Measurements from ENCODE around the gene CR1. TPM values are rescaled to one million over a fixed set of nuclear protein-coding genes. Genes with fewer than 3 reads are reported as not detected.

CR1 gene
- total RNA-seq = not detected in 2 replicates

GRCh38 chr1:207495801-207496792, at the start of gene CR1:
Gene CR1 (plus strand): TSS chr1:207496157. CDS start chr1:207496268, 111 bp downstream.

GRCh38 chr1:207454046-207454964, 41.7 kb upstream of the CR1 start, which contains the start of gene CR2:
Gene CR2 (plus strand): TSS chr1:207454328. CDS start chr1:207454419, 91 bp downstream.

GRCh38 chr1:207644852-207645634, 149.1 kb downstream of the CR1 start, which contains the start of gene CR1L:
Gene CR1L (plus strand): TSS chr1:207645133. CDS start chr1:207645234, 101 bp downstream.

Other genes with a start within 250 kb of the CR1 start
- 39.1 and 42.9 TPM in 2 replicates for gene CD55, start 174.5 kb upstream of the CR1 start, total RNA-seq
- not detected in 2 replicates for gene CR2, start 41.8 kb upstream of the CR1 start, total RNA-seq
- not detected in 2 replicates for gene CR1L, start 149.0 kb downstream of the CR1 start, total RNA-seq